IPS-11a (cell line): ENCODE data around the gene DNASE2B.

Experiments
- H3K4me3 ChIP-seq: one replicate; pipeline ENCODE4 v1.5.1; 2013; ENCODE audit warnings: low read depth, low read length, control low read depth

Gene DNASE2B

GRCh38 chr1:84398175-84399155 lies at the start of gene DNASE2B:
Gene DNASE2B, plus strand, starts transcription at chr1:84398484. Its CDS starts 81 bp downstream, at chr1:84398565.
- no peak within 1 kb of the TSS for H3K4me3 ChIP-seq

- H3K4me3 ChIP-seq: no peak overlapping the region
Observed at GRCh38 chr1:84348759-84349158, 49.5 kb upstream of the DNASE2B start.

- H3K4me3 ChIP-seq: no peak overlapping the region
Observed at GRCh38 chr1:84350104-84350503, 48.2 kb upstream of the DNASE2B start.

GRCh38 chr1:84350550-84350949 lies 47.7 kb upstream of the DNASE2B start:
- H3K4me3 ChIP-seq: no peak overlapping the region

GRCh38 chr1:84352298-84353106 lies 45.8 kb upstream of the DNASE2B start:
- no peak overlapping the region for H3K4me3 ChIP-seq

GRCh38 chr1:84353695-84354094 lies 44.6 kb upstream of the DNASE2B start:
- no peak overlapping the region for H3K4me3 ChIP-seq

- no peak overlapping the region for H3K4me3 ChIP-seq
Observed at GRCh38 chr1:84355556-84355955, 42.7 kb upstream of the DNASE2B start.

GRCh38 chr1:84356881-84357280 lies 41.4 kb upstream of the DNASE2B start:
- no peak overlapping the region for H3K4me3 ChIP-seq

- H3K4me3 ChIP-seq: no peak overlapping the region
Observed at GRCh38 chr1:84358695-84359094, 39.6 kb upstream of the DNASE2B start.

- H3K4me3 ChIP-seq: no peak overlapping the region
Observed at GRCh38 chr1:84360316-84360715, 38.0 kb upstream of the DNASE2B start.

- no peak overlapping the region for H3K4me3 ChIP-seq
Observed at GRCh38 chr1:84361796-84362195, 36.5 kb upstream of the DNASE2B start.

- H3K4me3 ChIP-seq: no peak overlapping the region
Observed at GRCh38 chr1:84363019-84363418, 35.3 kb upstream of the DNASE2B start.

GRCh38 chr1:84363622-84364021 lies 34.7 kb upstream of the DNASE2B start:
- no peak overlapping the region for H3K4me3 ChIP-seq

GRCh38 chr1:84365225-84366221 lies 32.8 kb upstream of the DNASE2B start:
- no peak overlapping the region for H3K4me3 ChIP-seq

- H3K4me3 ChIP-seq: no peak overlapping the region
Observed at GRCh38 chr1:84366786-84367185, 31.5 kb upstream of the DNASE2B start.

GRCh38 chr1:84367219-84367618 lies 31.1 kb upstream of the DNASE2B start:
- H3K4me3 ChIP-seq: no peak overlapping the region

GRCh38 chr1:84368441-84368840 lies 29.8 kb upstream of the DNASE2B start:
- no peak overlapping the region for H3K4me3 ChIP-seq

GRCh38 chr1:84370266-84370665 lies 28.0 kb upstream of the DNASE2B start:
- no peak overlapping the region for H3K4me3 ChIP-seq

GRCh38 chr1:84370831-84371394 lies 27.4 kb upstream of the DNASE2B start:
- H3K4me3 ChIP-seq: no peak overlapping the region

GRCh38 chr1:84373436-84374141 lies 24.7 kb upstream of the DNASE2B start:
- H3K4me3 ChIP-seq: no peak overlapping the region
